ENCODE results near the gene TMEM92. TPM values are rescaled to one million over a fixed set of nuclear protein-coding genes. Genes with fewer than 3 reads are reported as not detected.

The TMEM92 gene
- total and polyA plus RNA-seq, 2 of the 13 experiments (the other 11 are each of a cell fraction or from before 2014, with no cell fraction given), result 0.07 TPM; not detected in 1

DNA sequence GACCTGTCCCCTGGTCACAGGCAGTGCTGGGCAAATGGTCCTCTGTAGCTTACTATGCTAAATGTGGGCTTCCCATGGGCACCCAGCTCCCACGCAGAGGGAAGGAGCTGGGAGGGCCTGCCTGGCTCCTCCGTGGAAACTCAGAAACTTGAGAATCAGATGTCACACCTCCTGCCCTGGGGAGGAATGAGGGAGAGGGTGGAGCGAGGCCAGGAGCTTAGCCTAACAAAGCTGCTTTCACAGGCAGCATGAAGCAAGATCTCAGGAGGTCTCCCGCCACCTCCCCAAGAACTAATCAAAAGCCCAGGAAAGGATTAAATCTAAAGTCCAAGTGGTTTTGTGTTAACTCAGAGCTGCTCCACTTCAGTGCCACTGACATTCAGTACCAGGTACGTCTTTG lies 38.0 kb downstream of the TMEM92 start (continued):
- TF ChIP-seq ZNF331 (CRISPR knock-in tag; IDR thresholded peaks at IDR 0.05), result no peak
- no peak for TF ChIP-seq HMG20B (CRISPR knock-in tag; conservative IDR thresholded peaks at IDR 0.05)
- no peak for TF ChIP-seq KDM6A (CRISPR knock-in tag; IDR thresholded peaks at IDR 0.05; ENCODE audit: low read depth)
- no peak for TF ChIP-seq ZBTB20 (CRISPR knock-in tag; IDR thresholded peaks at IDR 0.05; ENCODE audit: borderline replicate concordance, low read depth)
- TF ChIP-seq, protein P1, sequence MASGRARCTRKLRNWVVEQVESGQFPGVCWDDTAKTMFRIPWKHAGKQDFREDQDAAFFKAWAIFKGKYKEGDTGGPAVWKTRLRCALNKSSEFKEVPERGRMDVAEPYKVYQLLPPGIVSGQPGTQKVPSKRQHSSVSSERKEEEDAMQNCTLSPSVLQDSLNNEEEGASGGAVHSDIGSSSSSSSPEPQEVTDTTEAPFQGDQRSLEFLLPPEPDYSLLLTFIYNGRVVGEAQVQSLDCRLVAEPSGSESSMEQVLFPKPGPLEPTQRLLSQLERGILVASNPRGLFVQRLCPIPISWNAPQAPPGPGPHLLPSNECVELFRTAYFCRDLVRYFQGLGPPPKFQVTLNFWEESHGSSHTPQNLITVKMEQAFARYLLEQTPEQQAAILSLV (CRISPR knock-in tag; IDR thresholded peaks at IDR 0.05; ENCODE audit: borderline replicate concordance), result no peak
- no peak for TF ChIP-seq ZNF674 (CRISPR knock-in tag; IDR thresholded peaks at IDR 0.05; ENCODE audit: low read depth)
- TF ChIP-seq JUN (CRISPR knock-in tag; IDR thresholded peaks at IDR 0.05), result no peak
- TF ChIP-seq ZNF136 (CRISPR knock-in tag; IDR thresholded peaks at IDR 0.05; ENCODE audit: low read depth), result no peak
- TF ChIP-seq KLF12 (CRISPR knock-in tag; IDR thresholded peaks at IDR 0.05; ENCODE audit: borderline replicate concordance), result no peak
- TF ChIP-seq RFX3 (CRISPR knock-in tag; IDR thresholded peaks at IDR 0.05), result no peak
- TF ChIP-seq ZNF431 (CRISPR knock-in tag; IDR thresholded peaks at IDR 0.05; ENCODE audit: borderline replicate concordance, low read depth), result no peak
- no peak for TF ChIP-seq SNAPC2 (CRISPR knock-in tag; IDR thresholded peaks at IDR 0.05)
- no peak for TF ChIP-seq ZNF775 (CRISPR knock-in tag; IDR thresholded peaks at IDR 0.05; ENCODE audit: borderline replicate concordance)

DNA sequence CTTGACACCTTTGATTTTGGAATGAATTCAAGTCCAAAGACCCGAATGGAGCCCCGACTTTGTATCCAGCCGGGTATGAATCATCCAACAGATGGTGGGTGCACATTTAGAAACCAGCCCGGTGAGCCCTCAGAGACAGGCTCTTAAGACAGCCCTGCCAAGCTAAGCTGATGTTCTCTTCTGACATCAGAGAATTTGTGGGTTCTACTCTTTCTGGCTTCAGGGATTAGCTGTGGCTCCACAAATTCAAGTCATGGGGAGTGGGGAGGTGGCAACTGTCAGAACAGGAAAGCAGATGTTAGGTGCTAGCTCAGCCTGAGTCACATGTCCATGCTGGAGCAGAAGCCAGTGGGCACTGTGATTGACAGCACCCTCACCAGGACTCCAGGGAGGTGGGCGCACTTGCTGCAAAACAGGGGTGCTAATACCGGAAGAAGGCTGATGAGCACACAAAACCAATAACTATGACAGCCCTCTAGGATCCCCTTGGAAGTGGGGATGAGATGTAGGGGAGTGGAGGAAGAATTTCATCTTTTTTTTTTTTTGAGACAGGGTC lies 40.3 kb downstream of the TMEM92 start:
- CTCF ChIA-PET (ENCODE audit: low intra/inter-chr PET ratio, low total read pairs), result no interaction called here
- in situ Hi-C loops (cut with HindIII; ENCODE audit: extremely low pct_ligation_motif_present, low pct_unique_long_range_greater_than_20kb) (no loop called here), intact Hi-C loops (cut with micrococcal nuclease; ENCODE audit: unreplicated experiment) (no loop called here)
- H3K9me3 ChIP-seq (ENCODE audit: low read length), result no peaks in the 10 kb centered on the region
- no peak overlapping the region for H3K4me2 ChIP-seq (ENCODE audit: low read depth, low read length)
- 46% methylated on average over 6 of the region's 6 CpGs for WGBS (ENCODE audit: low lambda C conversion rate)
- H2AFZ ChIP-seq (ENCODE audit: low read length), result no peak overlapping the region
- BruUV-seq (replicated peaks), result no TSS peak
- H3K4me3 ChIP-seq (replicated peaks in 1 of 3; ENCODE audit: insufficient read depth in 1 of 3, low read depth in 2 of 3, low read length in 3 of 3), result no peak overlapping the region
- no peak for DNase-seq (ENCODE audit: low spot score)
- no peak overlapping the region for H3K27ac ChIP-seq (ENCODE audit: extremely low read length, insufficient read depth, low read length)
- H3K79me2 ChIP-seq (ENCODE audit: insufficient read depth, low read length), result no peaks in the 10 kb centered on the region
- no peaks in the 10 kb centered on the region for H3K36me3 ChIP-seq (replicated peaks in 1 of 2; ENCODE audit: control insufficient read depth in 1 of 2, insufficient read depth in 2 of 2, low read length in 2 of 2)
- FAIRE-seq, result no peak
- H3K9ac ChIP-seq (ENCODE audit: insufficient read depth, low read depth, low read length), result no peak overlapping the region
- POLR2A ChIA-PET, result no interaction called here
- H3K27me3 ChIP-seq (ENCODE audit: control insufficient read depth in 1 of 2, insufficient read depth in 2 of 2, low read length in 2 of 2), result peaks cover 9 to 50% of the 10 kb centered on the region in 2 experiments
- peaks cover 18% of the 10 kb centered on the region for H3K4me1 ChIP-seq (ENCODE audit: insufficient read depth, low read length)
- no peaks in the 10 kb centered on the region for H4K20me1 ChIP-seq (ENCODE audit: insufficient read depth, low read length)
- ATAC-seq, result no peak
- TF ChIP-seq NFE2L1 (CRISPR knock-in tag; IDR thresholded peaks at IDR 0.05; ENCODE audit: borderline replicate concordance) (no peak), HOXA5 (CRISPR knock-in tag; IDR thresholded peaks at IDR 0.05) (no peak), ZNF607 (CRISPR knock-in tag; IDR thresholded peaks at IDR 0.05; ENCODE audit: borderline replicate concordance) (no peak), ELF4 (CRISPR knock-in tag; IDR thresholded peaks at IDR 0.05; ENCODE audit: borderline replicate concordance) (no peak), ZNF20 (CRISPR knock-in tag; IDR thresholded peaks at IDR 0.05) (no peak), ZNF761 (CRISPR knock-in tag; conservative IDR thresholded peaks at IDR 0.05) (no peak), GATAD2A (CRISPR knock-in tag; IDR thresholded peaks at IDR 0.05) (no peak), PLRG1 (conservative IDR thresholded peaks at IDR 0.05) (no peak), ZNF569 (CRISPR knock-in tag; IDR thresholded peaks at IDR 0.05; ENCODE audit: borderline replicate concordance) (no peak)
- TF ChIP-seq, protein P2, sequence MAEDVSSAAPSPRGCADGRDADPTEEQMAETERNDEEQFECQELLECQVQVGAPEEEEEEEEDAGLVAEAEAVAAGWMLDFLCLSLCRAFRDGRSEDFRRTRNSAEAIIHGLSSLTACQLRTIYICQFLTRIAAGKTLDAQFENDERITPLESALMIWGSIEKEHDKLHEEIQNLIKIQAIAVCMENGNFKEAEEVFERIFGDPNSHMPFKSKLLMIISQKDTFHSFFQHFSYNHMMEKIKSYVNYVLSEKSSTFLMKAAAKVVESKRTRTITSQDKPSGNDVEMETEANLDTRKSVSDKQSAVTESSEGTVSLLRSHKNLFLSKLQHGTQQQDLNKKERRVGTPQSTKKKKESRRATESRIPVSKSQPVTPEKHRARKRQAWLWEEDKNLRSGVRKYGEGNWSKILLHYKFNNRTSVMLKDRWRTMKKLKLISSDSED (CRISPR knock-in tag; IDR thresholded peaks at IDR 0.05), result no peak
- TF ChIP-seq, protein P3, sequence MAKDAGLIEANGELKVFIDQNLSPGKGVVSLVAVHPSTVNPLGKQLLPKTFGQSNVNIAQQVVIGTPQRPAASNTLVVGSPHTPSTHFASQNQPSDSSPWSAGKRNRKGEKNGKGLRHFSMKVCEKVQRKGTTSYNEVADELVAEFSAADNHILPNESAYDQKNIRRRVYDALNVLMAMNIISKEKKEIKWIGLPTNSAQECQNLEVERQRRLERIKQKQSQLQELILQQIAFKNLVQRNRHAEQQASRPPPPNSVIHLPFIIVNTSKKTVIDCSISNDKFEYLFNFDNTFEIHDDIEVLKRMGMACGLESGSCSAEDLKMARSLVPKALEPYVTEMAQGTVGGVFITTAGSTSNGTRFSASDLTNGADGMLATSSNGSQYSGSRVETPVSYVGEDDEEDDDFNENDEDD (CRISPR knock-in tag; IDR thresholded peaks at IDR 0.05; ENCODE audit: borderline replicate concordance), result no peak
